Bronchial epithelial cell (primary cell): Measurements from ENCODE around the gene NEK8. TPM values are rescaled to one million over a fixed set of nuclear protein-coding genes. Genes with fewer than 3 reads are reported as not detected.
A peak's percentile ranks its signal among the peaks of the same experiment; 100 is the strongest.

Experiments used
- DNase-seq: peaks from one replicate; pipeline ENCODE4 v3.0.0-alpha.2; 2010; ENCODE audit warnings: low read depth
- FAIRE-seq: peaks from 2 replicates; lab custom pipeline; 2011; peaks lifted over from hg19 to GRCh38; lab: Jason Lieb, UNC
- H3K27me3 ChIP-seq: 2 replicates; pipeline ENCODE4 v1.5.1; 2011; ENCODE audit warnings: low read length; ENCODE audit not compliant: control insufficient read depth, insufficient read depth
- H3K36me3 ChIP-seq: 2 replicates; pipeline ENCODE4 v1.5.1; 2011; ENCODE audit warnings: low read length; ENCODE audit not compliant: control insufficient read depth, insufficient read depth
- H3K4me3 ChIP-seq: 2 replicates; pipeline ENCODE4 v1.5.1; 2011; ENCODE audit warnings: mild to moderate bottlenecking, low read depth, low read length, control low read depth
- total RNA-seq: library from RNA; depleted of rRNA; stranded (reverse); fragments of >200 nt; gene quantifications from 2 replicates; pipeline ENCODE4 v1.2.1, GENCODE V29; 2014
- TF ChIP-seq, protein P1 (sequence below): IDR thresholded peaks from 2 replicates; pipeline ENCODE4 v1.5.1; 2011; ENCODE audit warnings: mild to moderate bottlenecking, moderate library complexity, low read length, control low read depth, inconsistent platforms; ENCODE audit not compliant: insufficient read depth, severe bottlenecking

The NEK8 gene
- total RNA-seq, 1 donor from 2014 or later, result 3.2 TPM

GRCh38 chr17:28755486-28755885 lies 26.9 kb downstream of the NEK8 start:
- H3K4me3 ChIP-seq, result no peak overlapping the region
- FAIRE-seq (no peak), DNase-seq (no peak)
- TF ChIP-seq, protein P1, sequence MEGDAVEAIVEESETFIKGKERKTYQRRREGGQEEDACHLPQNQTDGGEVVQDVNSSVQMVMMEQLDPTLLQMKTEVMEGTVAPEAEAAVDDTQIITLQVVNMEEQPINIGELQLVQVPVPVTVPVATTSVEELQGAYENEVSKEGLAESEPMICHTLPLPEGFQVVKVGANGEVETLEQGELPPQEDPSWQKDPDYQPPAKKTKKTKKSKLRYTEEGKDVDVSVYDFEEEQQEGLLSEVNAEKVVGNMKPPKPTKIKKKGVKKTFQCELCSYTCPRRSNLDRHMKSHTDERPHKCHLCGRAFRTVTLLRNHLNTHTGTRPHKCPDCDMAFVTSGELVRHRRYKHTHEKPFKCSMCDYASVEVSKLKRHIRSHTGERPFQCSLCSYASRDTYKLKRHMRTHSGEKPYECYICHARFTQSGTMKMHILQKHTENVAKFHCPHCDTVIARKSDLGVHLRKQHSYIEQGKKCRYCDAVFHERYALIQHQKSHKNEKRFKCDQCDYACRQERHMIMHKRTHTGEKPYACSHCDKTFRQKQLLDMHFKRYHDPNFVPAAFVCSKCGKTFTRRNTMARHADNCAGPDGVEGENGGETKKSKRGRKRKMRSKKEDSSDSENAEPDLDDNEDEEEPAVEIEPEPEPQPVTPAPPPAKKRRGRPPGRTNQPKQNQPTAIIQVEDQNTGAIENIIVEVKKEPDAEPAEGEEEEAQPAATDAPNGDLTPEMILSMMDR, result no peak
- no peaks in the 10 kb centered on the region for H3K27me3 ChIP-seq
- peaks cover 19% of the 10 kb centered on the region for H3K36me3 ChIP-seq

DNA sequence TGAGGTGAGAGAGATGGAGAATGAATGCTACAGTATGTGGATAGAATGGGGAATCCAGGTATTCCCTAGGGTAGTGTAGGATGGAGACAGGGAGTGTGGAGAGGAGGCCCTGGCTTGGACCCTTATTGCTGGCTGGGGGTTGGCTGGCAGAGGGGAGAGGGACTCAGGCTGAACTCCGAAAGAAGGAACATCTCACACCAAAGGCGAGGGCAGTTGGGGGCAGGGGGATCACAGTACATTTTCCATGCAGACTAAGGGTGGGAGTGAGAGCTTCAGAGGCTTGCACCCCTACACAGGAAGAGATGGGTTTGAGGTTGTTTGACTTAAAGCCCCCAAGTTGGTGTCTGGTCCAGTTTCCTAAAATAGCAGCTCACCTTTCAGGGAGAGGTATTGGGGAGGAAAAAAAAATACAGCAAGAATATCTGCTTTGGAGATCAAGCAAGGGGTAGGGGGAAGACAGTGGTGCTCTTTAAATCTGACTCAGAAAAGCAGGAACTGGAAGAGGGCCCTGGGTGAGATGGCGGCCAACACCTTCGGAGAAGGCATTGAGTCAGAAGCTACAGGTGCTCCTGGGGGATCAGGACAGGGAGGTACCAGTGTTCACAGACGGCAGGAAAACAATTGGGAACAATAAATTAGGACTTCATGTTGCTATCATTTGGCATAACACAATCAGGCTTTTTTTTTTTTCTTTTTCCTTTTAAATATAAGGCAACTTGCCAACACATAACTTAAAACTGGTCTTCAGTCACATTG lies 27.6 kb downstream of the NEK8 start:
- H3K27me3 ChIP-seq, result no peaks in the 10 kb centered on the region
- FAIRE-seq (no peak), DNase-seq (no peak)
- peaks cover 17% of the 10 kb centered on the region for H3K36me3 ChIP-seq
- TF ChIP-seq, protein P1, result no peak
- no peak overlapping the region for H3K4me3 ChIP-seq

DNA sequence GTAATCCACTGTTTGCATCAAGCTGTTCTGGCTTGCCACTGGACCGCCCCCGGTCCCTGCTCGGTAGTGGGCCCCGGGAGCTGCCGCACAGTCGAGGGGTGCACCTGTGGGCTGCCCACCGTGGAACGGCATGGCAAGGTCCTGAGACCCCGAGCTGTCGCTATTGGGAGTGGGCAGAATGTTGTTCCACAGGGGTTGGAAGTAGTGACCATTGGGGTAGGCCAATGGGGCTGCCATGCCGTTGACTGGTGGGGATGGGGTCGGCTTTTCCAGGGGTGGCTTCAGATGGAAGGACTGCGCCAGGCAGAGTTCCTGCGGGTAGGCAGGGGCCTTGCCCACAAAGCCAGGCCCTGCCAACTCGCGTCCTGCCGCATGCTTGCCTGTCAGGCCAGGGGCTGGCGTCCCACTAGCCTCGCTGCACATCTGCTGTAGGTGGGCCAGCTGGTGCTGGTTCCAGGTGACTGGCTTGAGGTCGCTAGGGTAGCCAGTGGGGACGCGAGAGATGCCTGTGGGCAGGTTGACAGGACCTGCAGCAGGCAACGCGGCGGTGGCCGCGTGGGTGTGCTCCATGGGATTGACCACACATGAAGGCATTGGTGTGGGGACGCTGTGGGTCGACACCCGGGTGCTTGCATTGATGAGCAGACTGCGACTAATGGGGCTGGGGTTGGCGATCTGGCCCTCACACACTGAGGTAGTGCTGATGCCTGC lies 30.0 kb downstream of the NEK8 start:
- Histone ChIP-seq H3K27me3 (no peaks in the 10 kb centered on the region), H3K4me3 (no peak overlapping the region), H3K36me3 (peaks cover 22% of the 10 kb centered on the region)
- FAIRE-seq, result no peak
- TF ChIP-seq, protein P1, result no peak
- DNase-seq, result no peak

- H3K36me3 ChIP-seq, result peaks cover 22% of the 10 kb centered on the region
- TF ChIP-seq, protein P1, result no peak
- no peaks in the 10 kb centered on the region for H3K27me3 ChIP-seq
- no peak overlapping the region for H3K4me3 ChIP-seq
- no peak for FAIRE-seq
- no peak for DNase-seq
Measured at GRCh38 chr17:28759256-28759865, 30.8 kb downstream of the NEK8 start.

- H3K4me3 ChIP-seq, result no peak overlapping the region
- DNase-seq (peak; percentile 56), FAIRE-seq (no peak)
- H3K27me3 ChIP-seq, result no peaks in the 10 kb centered on the region
- TF ChIP-seq, protein P1, result no peak
- peaks cover 26% of the 10 kb centered on the region for H3K36me3 ChIP-seq
Measured at GRCh38 chr17:28760601-28761562, 32.3 kb downstream of the NEK8 start.
